NCI-H1930 (cell line): ENCODE results near the gene SGPL1.

Source experiments
- DNase-seq, 2 experiments: peaks; one replicate each; lab custom pipeline; 2025; lab: John Stamatoyannopoulos, UW

SGPL1 gene

GRCh38 chr10:70921285-70921684 lies 105.5 kb downstream of the SGPL1 start:
- DNase-seq = no peak

- no peak for DNase-seq
Measured at GRCh38 chr10:70923696-70924095, 107.9 kb downstream of the SGPL1 start.

GRCh38 chr10:70925377-70926225 lies 109.9 kb downstream of the SGPL1 start:
- DNase-seq = peak in 1 of 2 experiments; percentile 0

GRCh38 chr10:70926226-70927000 lies 110.7 kb downstream of the SGPL1 start:
- DNase-seq = no peak

GRCh38 chr10:70927189-70927943 lies 111.6 kb downstream of the SGPL1 start:
- no peak for DNase-seq

GRCh38 chr10:70928140-70928539 lies 112.4 kb downstream of the SGPL1 start:
- no peak for DNase-seq

- no peak for DNase-seq
Measured at GRCh38 chr10:70930263-70931000, 114.7 kb downstream of the SGPL1 start.
